B cell (primary cell): ENCODE data around the gene ZNF524. TPM values are rescaled to one million over a fixed set of nuclear protein-coding genes. Genes with fewer than 3 reads are reported as not detected.

ENCODE experiments used
- ATAC-seq: fragments of 200-7000 bp; cut with Tn5 transposase; one replicate; pipeline ENCODE4 v1.10.0; 2021; ENCODE audit warnings: low read depth, mild to moderate bottlenecking, moderate number of reproducible peaks, moderate library complexity
- CTCF ChIA-PET: fragments of 350-600 bp; sonication (Branson Sonifier 250); formaldehyde crosslinking; loops from one replicate; lab custom pipeline; 2021; ENCODE audit warnings: antibody characterized with exemption, inconsistent platforms; lab: Charles Lee
- POLR2A ChIA-PET: fragments of 350-600 bp; sonication (Branson Sonifier 250); formaldehyde crosslinking; loops from one replicate; lab custom pipeline; 2021; ENCODE audit warnings: antibody characterized with exemption; lab: Charles Lee
- DNase-seq: peaks from one replicate; pipeline ENCODE4 v3.0.0; 2013
- H2AFZ ChIP-seq: 2 replicates; pipeline ENCODE4 v1.6.1; 2012; ENCODE audit warnings: mild to moderate bottlenecking, low read depth, low read length; ENCODE audit not compliant: insufficient read depth, poor library complexity, severe bottlenecking
- H3K27ac ChIP-seq, 2 donors: 1 replicate in 1 of 2; 2 replicates in 1 of 2; pipeline ENCODE4 v1.5.1; 2012 to 2013; ENCODE audit warnings: low read length in 2 of 2, mild to moderate bottlenecking in 2 of 2, moderate library complexity in 1 of 2
- H3K27me3 ChIP-seq, 4 experiments: fragments of 200-600 bp in 1 of 4; sonication (generic) in 1 of 4; replicated peaks in 1 of 4; 1 replicate in 2 of 4; 2 replicates in 2 of 4; pipeline versions ENCODE4 v1.6.1 to v1.7.0; 2013 to 2016; ENCODE audit warnings: low read length in 3 of 4, mild to moderate bottlenecking in 2 of 4, mixed read lengths in 1 of 4, moderate library complexity in 1 of 4; ENCODE audit not compliant: insufficient read depth in 4 of 4, control insufficient read depth in 3 of 4; ENCODE audit errors: control extremely low read depth in 1 of 4
- H3K36me3 ChIP-seq, 2 experiments: replicated peaks in 1 of 2; 1 replicate in 1 of 2; 2 replicates in 1 of 2; pipeline versions ENCODE4 v1.6.1 to v1.7.1; 2013; ENCODE audit warnings: low read length in 1 of 2; ENCODE audit not compliant: insufficient read depth in 2 of 2, control insufficient read depth in 1 of 2; ENCODE audit errors: control extremely low read depth in 1 of 2, extremely low read depth in 1 of 2
- H3K4me1 ChIP-seq, 2 donors: fragments of 200-600 bp in 1 of 2; sonication (generic) in 1 of 2; 1 replicate in 1 of 2; 2 replicates in 1 of 2; pipeline versions ENCODE4 v1.5.1 to v1.6.1; 2013 to 2017; ENCODE audit warnings: low read length in 2 of 2; ENCODE audit not compliant: control insufficient read depth in 2 of 2, insufficient read depth in 2 of 2
- H3K4me2 ChIP-seq: replicated peaks from 2 replicates; pipeline ENCODE3; 2012; ENCODE audit warnings: mild to moderate bottlenecking, low read depth, low read length; ENCODE audit not compliant: poor library complexity, severe bottlenecking
- H3K4me3 ChIP-seq, 5 experiments: fragments of 200-600 bp in 1 of 5; sonication (generic) in 1 of 5; 1 replicate in 3 of 5; 2 replicates in 2 of 5; pipeline versions ENCODE4 v1.5.1 to v1.7.0; 2011 to 2016; ENCODE audit warnings: low read length in 4 of 5, mild to moderate bottlenecking in 4 of 5, low read depth in 2 of 5, control low read depth in 1 of 5, moderate library complexity in 1 of 5; ENCODE audit not compliant: insufficient read depth in 1 of 5; ENCODE audit errors: control extremely low read depth in 1 of 5, extremely low read depth in 1 of 5
- H3K79me2 ChIP-seq: fragments of 200-600 bp; sonication (generic); one replicate; pipeline ENCODE4 v1.6.0; 2016; ENCODE audit warnings: low read length; ENCODE audit not compliant: control insufficient read depth, insufficient read depth
- H3K9ac ChIP-seq: fragments of 200-600 bp; sonication (generic); 2 replicates; pipeline ENCODE4 v1.6.1; 2017; ENCODE audit warnings: mild to moderate bottlenecking, low read length, moderate library complexity
- H3K9me3 ChIP-seq, 3 donors: one replicate each; pipeline versions ENCODE4 v1.6.1 to v1.7.1; 2013; ENCODE audit warnings: low read length in 2 of 3; ENCODE audit not compliant: control insufficient read depth in 2 of 3, insufficient read depth in 1 of 3; ENCODE audit errors: control extremely low read depth in 1 of 3
- H4K20me1 ChIP-seq: 2 replicates; pipeline ENCODE4 v1.6.0; 2012; ENCODE audit warnings: mild to moderate bottlenecking, low read length; ENCODE audit not compliant: insufficient read depth, control insufficient read depth, poor library complexity, severe bottlenecking
- H3K27ac Mint-ChIP-seq: one replicate; pipeline ENCODE4 v1.8.0; 2021; ENCODE audit warnings: mixed read lengths
- H3K27me3 Mint-ChIP-seq: one replicate; pipeline ENCODE4 v1.8.0; 2021; ENCODE audit warnings: mixed read lengths
- H3K4me1 Mint-ChIP-seq: one replicate; pipeline ENCODE4 v1.8.0; 2021; ENCODE audit warnings: mixed read lengths
- H3K4me3 Mint-ChIP-seq: one replicate; pipeline ENCODE4 v1.8.0; 2021; ENCODE audit warnings: mixed read lengths
- H3K9me3 Mint-ChIP-seq: one replicate; pipeline ENCODE4 v1.8.0; 2022; ENCODE audit warnings: mixed read lengths; ENCODE audit not compliant: insufficient read depth
- CTCF ChIP-seq: fragments of 200-600 bp; IDR thresholded peaks from one replicate; pipeline ENCODE4 v1.8.0; 2022; ENCODE audit warnings: antibody characterized with exemption, mild to moderate bottlenecking
- EZH2 ChIP-seq: IDR thresholded peaks from 2 replicates; pipeline ENCODE4 v1.6.1; 2012; ENCODE audit warnings: borderline replicate concordance, low read depth, mild to moderate bottlenecking, moderate library complexity, low read length; ENCODE audit not compliant: insufficient read depth, poor library complexity, severe bottlenecking
- WGBS: methylation state at CpG from one replicate; pipeline ENCODE4 v1.1.5; 2013; ENCODE audit warnings: missing lambda C conversion rate; ENCODE audit not compliant: insufficient coverage; 5-methylcytosine and 5-hydroxymethylcytosine counted together
- intact Hi-C: fragments of 100-400 bp; cut with micrococcal nuclease; formaldehyde crosslinking; loops from one replicate; pipeline ENCODE4 v1.10.0; 2022
- polyA plus RNA-seq: library from polyadenylated mRNA; depleted of rRNA; stranded (reverse); fragments of >200 nt; gene quantifications from 2 replicates; pipeline ENCODE4 v1.2.3, GENCODE V29; 2012
- total RNA-seq, 2 donors: library from RNA; stranded (reverse); fragments of 120-200 nt in 1 of 2; gene quantifications; 1 replicate in 1 of 2; 2 replicates in 1 of 2; pipeline versions ENCODE4 v1.2.3 to v1.2.4, GENCODE V29; 2013 to 2022

ZNF524 gene
- total and polyA plus RNA-seq, 2 donors (not counting 1 experiment from before 2014, with no cell fraction given): 23.8 to 27.4 TPM

GRCh38 chr19:55602104-55603001 lies 2.3 kb downstream of the ZNF524 start:
- no peaks in the 10 kb centered on the region for H3K36me3 ChIP-seq
- DNase-seq (no peak), ATAC-seq (no peak)
- no peak overlapping the region for H3K9ac ChIP-seq
- no peaks in the 10 kb centered on the region for H3K27me3 ChIP-seq
- H3K79me2 ChIP-seq: peaks cover 16% of the 10 kb centered on the region
- H3K4me1 Mint-ChIP-seq: peaks cover 43% of the 10 kb centered on the region
- H3K27me3 Mint-ChIP-seq: no peaks in the 10 kb centered on the region
- no peaks in the 10 kb centered on the region for H3K9me3 Mint-ChIP-seq
- CTCF ChIA-PET: interaction anchor here (0.9 to 1.7 kb wide), 2 partner anchors 98 to 461 kb away, joined by 3 to 6 read pairs; no protein-coding TSS in a partner anchor
- H4K20me1 ChIP-seq: no peaks in the 10 kb centered on the region
- peaks cover 0 to 8% (median 0%) of the 10 kb centered on the region in 3 donors for H3K9me3 ChIP-seq
- POLR2A ChIA-PET: no interaction called here
- H3K4me1 ChIP-seq: peaks cover 17 to 42% of the 10 kb centered on the region in 2 donors
- no peak overlapping the region for H3K4me2 ChIP-seq
- H3K4me3 ChIP-seq: no peak overlapping the region
- WGBS: 98% methylated on average over 54 of the region's 60 CpGs
- H3K27ac Mint-ChIP-seq: no peak overlapping the region
- TF ChIP-seq EZH2: no peak
- no peak for TF ChIP-seq CTCF
- H3K27ac ChIP-seq: no peak overlapping the region
- intact Hi-C loops: loop anchor here (10.0 kb wide), 2 partner anchors 318 to 348 kb away; partner anchors contain the start of genes BRSK1, HSPBP1 and PPP6R1
- peak overlapping the region; percentile 78 for H3K4me3 Mint-ChIP-seq
- H2AFZ ChIP-seq: no peak overlapping the region

GRCh38 chr19:55603115-55603514 lies 3.0 kb downstream of the ZNF524 start:
- peaks cover 17 to 42% of the 10 kb centered on the region in 2 donors for H3K4me1 ChIP-seq
- no peak for DNase-seq
- no peak overlapping the region for H3K4me2 ChIP-seq
- 98% methylated on average over 19 of the region's 21 CpGs for WGBS
- intact Hi-C loops: loop anchor here (10.0 kb wide), 2 partner anchors 318 to 348 kb away; partner anchors contain the start of genes BRSK1, HSPBP1 and PPP6R1
- peaks cover 50% of the 10 kb centered on the region for H3K4me1 Mint-ChIP-seq
- H4K20me1 ChIP-seq: no peaks in the 10 kb centered on the region
- peaks cover 0 to 3% of the 10 kb centered on the region in 2 experiments for H3K36me3 ChIP-seq
- ChIA-PET CTCF (interaction anchor here (1.6 kb wide), 1 partner anchor 86 kb away, joined by 5 read pairs; no protein-coding TSS in a partner anchor), POLR2A (no interaction called here)
- peaks cover 22% of the 10 kb centered on the region for H3K79me2 ChIP-seq
- H3K9me3 Mint-ChIP-seq: no peaks in the 10 kb centered on the region
- H3K27ac Mint-ChIP-seq: no peak overlapping the region
- H3K27me3 Mint-ChIP-seq: no peaks in the 10 kb centered on the region
- H3K27me3 ChIP-seq: no peaks in the 10 kb centered on the region
- H2AFZ ChIP-seq: no peak overlapping the region
- H3K4me3 ChIP-seq: no peak overlapping the region
- H3K4me3 Mint-ChIP-seq: peak overlapping the region; percentile 47
- TF ChIP-seq CTCF: no peak
- TF ChIP-seq EZH2: no peak
- ATAC-seq: no peak
- no peak overlapping the region for H3K27ac ChIP-seq
- no peak overlapping the region for H3K9ac ChIP-seq
- H3K9me3 ChIP-seq: peaks cover 0 to 8% (median 0%) of the 10 kb centered on the region in 3 donors
